22Rv1 (cell line): ENCODE measurements around the gene INPP5D.

Experiments
- CTCF ChIP-seq: fragments of 450-650 bp; IDR thresholded peaks from 2 replicates; pipeline ENCODE4 v1.5.1; 2017; ENCODE audit warnings: mild to moderate bottlenecking
- ZFX ChIP-seq: fragments of 450-650 bp; IDR thresholded peaks from 2 replicates; pipeline ENCODE4 v1.6.1; 2017; ENCODE audit warnings: antibody characterized with exemption, borderline replicate concordance

- TF ChIP-seq CTCF (no peak), ZFX (no peak)
Measured at GRCh38 chr2:233058717-233059546, 1.2 kb upstream of the INPP5D start.
